NCI-H2029 treated with DMSO at 0.1 percent for 48 hours (cell line): ENCODE data around the gene SPRR2A.
"Not testable (repeated sequence)": the region's sequence is repeated elsewhere in the genome, so short reads cannot be mapped to it uniquely, and the experiment has no call there.

Experiments
- DNase-seq: peaks from one replicate; lab custom pipeline; 2025; lab: John Stamatoyannopoulos, UW

SPRR2A gene

DNA sequence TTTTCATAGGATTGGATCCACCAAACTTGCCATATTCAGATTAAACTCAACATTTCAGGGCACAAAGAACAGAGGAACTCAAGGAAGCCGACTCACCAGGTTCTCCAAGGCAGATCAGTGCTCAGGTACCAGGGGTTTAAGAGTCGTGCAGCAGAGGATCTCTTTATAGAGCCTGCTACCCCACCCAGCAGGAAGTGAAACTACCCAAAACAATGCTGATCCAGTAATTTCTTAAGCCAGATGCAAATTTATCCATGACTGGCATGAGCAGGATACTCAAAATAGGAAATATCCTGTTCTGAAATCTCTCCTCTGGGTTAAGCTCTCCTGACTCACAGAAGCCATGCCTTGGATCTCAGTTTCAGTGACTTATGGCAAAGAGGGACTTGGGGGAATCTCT lies at the start of gene SPRR2A:
SPRR2A (minus strand) TSS at position 138 of the 400 bp plus-strand sequence. CDS start 777 bp downstream, outside the sequence.
- DNase-seq = no peak

DNA sequence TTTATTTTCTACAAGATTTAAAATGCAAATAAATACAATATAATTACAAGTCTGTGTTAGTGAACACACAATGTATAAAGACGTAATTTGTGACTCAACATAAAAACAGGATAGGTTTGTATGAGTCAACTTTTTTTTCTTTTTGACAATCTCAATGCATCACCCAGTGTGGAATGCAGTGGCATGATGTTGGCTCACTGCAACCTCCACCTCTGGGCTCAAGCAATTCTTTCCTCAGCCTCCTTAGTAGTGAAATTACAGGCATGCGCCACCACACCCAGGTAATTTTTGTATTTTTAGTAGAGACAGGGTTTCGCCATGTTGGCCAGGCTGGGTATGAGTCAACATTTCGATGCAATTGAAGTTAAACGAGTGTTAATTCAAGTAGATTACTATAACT lies 42.9 kb upstream of the SPRR2A start:
- DNase-seq = no peak

DNA sequence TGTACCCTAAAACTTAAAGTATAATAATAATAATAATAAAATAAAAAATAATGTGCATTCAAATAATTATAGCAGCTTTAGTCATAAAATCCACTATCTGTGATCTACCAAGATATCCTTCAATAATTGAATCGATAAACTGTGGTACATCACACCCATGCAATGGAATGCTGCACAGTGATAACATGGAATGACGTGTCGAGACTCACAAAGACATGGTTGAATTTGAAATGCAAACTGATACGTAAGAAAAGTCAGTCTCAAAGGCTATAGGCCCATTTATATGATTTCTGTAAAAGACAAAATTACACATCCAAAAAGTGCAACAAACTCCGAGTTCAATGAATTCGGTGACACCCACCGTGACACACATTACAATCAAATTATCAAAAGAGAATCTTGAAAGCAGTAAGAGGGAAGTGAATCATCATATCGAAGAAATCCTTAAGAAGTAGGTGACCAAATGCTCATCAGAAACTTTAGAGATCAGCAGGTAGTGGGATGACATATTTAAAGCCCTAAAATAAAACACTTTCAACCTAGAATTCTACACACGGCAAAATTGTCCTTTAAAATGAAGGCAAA lies 42.2 kb upstream of the SPRR2A start:
- DNase-seq = no peak

DNA sequence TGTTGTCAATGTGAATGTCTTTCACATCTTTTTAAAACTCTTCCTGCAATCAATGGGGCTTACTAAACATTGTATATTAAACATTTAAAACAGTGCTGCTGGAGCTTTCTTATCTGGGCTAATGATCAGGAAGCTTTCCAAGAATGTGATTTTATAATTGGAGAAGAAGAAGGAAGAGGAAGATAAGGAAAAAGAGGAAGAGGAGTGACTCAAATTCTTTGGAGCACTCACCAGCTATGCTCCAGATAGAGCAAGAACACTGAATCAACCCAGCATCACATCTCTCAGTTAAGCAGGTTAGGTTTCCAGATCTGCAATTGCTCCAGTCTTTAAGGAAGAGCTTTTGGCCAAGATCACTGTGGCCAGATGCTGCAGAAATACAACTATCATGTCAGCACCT lies 38.5 kb upstream of the SPRR2A start:
- no peak for DNase-seq

DNA sequence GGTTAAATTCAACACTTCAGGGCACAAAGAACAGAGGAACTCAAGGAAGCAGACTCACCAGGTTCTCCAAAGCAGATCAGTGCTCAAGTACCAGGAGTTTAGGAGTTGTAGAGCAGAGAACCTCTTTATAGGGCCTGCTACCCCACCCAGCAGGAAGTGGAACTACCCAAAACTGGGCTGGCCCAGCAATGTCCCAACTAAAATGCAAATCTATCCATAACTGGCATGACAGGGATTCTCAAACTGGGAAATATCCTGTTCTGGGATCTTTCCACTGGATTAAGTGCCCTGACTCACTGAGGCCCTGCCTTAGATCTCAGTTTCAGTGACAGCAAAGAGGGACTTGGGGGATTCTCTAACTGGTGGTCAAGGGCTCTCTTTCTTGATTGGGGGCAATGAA lies 37.1 kb upstream of the SPRR2A start, which contains the start of gene SPRR2E:
SPRR2E (minus strand) TSS at position 101 of the 400 bp plus-strand sequence. CDS start 775 bp downstream, outside the sequence.
- DNase-seq = no peak

DNA sequence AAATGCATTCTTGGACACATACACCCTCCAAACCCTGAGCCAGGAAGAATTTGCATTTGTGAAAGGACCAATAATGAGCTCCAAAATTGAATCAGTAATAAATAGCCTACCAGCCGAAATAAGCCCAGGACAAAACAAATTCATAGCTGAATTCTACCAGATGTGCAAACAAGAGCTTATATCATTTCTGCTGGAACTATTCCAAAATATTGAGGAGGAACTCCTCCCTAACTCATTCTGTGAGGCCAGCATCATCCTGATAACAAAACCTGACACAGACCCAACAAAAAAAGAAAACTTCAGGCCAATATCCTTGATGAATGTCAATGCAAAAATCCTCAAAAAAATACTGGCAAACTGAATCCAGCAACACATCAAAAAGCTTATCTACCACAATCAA lies 30.3 kb upstream of the SPRR2A start:
- DNase-seq = no peak

DNA sequence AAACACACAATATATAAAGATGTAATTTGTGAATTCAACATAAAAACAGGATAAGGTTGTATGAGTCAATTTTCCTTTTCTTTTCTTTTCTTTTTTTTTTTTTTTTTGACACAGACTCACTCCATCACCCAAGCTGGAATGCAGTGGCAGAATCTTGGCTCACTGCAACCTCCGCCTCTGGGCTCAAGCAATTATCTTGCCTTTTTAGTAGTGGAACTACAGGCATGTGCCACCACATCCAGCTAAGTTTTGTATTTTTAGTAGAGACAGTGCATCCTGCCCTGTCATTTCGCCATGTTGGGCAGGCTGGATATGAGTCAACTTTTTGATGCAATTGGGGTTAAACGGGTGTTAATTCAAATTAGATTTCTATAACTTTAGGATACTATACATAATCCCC lies 24.4 kb upstream of the SPRR2A start:
- no peak for DNase-seq

DNA sequence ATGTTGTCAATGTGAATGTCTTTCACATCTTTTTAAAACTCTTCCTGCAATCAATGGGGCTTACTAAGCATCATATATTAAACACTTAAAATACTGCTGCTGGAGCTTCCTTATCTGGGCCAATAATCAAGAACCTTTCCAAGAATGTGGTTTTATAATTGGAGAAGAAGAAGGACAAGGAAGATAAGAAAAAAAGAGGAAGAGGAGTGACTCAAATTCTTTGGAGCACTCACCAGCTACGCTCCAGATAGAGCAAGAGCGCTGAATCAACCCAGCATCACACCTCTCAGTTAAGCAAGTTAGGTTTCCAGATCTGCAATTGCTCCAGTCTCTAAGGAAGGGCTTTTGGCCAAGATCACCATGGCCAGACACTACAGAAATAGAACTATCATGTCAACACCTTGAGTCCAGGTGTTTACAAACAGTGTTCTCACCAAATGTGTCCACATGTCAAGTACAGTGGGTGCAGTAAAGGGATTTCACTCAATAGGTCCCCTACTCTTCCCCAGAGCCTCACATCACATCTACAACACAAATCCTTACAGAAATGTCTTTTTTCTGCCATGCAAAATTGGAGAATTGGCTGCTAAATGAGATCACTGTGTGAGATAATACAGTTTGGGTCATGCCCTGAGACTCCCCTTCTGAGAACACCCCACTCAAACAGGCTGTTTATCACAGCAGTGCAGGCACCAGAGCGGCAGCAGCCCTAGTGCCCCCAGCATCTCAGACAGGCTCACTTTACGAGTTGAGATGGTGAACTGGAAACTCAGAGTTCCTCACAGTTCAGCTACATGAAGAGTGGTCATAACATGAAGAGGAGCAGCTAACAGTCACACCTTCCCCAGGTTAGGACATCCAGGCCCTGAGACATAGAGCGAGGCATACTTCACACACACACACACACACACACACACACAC lies 15.8 kb upstream of the SPRR2A start:
- no peak for DNase-seq

DNA sequence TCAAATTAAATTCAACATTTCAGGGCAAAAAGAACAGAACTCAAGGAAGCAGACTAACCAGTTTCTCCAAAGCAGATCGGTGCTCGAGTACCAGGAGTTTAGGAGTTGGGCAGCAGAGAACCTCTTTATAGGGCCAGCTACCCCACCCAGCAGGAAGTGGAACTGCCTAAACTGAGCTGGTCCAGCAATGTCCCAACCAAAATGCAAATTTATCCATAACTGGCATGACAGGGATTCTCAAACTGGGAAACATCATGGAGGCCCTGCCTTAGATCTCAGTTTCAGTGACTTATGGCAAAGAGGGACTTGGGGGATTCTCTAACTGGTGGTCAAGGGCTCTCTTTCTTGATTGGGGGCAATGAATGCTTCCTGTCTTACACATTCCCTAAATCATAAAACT lies 14.2 kb upstream of the SPRR2A start, which contains the start of gene SPRR2B:
SPRR2B (minus strand) TSS at position 101 of the 400 bp plus-strand sequence. CDS start 772 bp downstream, outside the sequence.
- DNase-seq = no peak

DNA sequence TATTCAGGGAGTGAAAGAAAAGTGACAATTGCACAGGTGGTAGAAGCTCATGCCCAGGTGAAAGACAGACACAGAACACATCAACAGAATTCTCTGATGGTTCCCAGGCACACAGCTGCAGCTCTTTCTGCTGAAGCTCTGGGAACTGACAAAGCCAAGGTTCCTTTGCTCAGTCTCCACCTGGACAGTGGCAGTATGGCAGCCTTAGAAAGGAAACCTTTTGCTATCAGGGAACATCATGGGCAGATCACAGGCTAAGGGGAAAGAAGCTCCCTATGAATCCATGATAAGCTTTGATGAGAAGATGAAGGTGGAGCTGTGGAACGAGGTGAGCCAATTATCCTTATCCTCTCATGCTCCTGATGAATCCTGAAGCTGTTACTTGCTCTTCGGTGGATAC lies 12.9 kb upstream of the SPRR2A start:
- DNase-seq = no peak

DNA sequence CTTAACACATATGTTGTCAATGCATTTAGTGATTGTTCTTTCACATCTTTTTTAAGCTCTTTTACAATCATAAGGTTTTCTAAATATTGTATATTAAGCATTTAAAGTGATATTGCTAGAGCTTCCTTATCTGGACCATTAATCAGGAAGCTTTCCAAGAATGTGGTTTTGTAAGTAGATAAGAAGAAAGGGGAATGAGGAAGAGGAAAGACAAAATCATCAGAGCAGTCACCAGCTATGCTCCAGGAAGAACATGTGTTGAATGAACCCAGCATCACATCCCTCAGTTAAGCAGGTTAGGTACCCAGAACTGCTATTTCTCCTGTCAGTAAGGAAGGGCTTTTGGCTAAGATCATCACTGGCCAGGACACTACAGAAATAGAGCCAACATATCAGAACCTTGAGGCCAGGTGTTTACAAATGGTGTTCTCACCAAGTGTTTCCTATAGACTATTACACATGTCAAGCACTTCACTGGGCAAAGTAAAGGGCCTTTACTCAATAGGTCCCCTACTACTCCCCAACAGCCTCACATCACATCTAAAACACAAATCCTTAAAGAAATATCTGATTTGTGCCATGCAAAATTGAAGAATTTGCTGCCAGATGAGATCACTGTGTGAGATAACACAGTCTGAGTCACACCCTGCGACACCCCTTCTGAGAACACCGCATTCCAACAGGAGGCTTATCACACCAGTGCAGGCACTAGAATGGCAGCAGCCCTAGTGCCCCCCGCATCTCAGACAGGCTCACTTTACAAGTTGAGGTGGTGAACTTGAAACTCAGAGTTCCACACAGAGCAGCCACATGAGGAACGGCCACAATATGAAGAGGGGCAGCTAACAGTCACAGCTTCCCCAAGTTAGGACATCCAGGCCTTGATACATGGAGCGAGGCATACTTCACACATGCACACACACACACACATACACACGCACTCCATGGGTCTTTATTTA lies 1.8 kb upstream of the SPRR2A start:
- no peak for DNase-seq

DNA sequence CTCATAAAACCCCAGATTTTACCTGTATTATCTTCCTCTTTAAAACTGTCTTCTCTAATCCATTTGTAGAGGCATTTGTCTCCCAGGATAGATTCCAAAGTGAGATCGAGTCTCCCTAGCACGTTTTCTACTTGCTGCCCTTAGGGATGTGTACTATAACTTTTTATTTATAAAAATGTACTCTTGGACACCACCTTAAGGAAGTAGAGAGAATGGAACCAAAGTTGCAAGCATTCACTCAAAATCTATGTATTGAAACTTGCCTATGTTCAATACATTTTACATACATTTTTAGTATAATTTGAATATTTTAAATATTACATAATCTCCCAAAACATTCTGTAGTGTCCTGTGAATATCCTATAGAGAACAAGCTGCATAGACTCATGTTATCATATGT lies 842 bp upstream of the SPRR2A start:
- no peak for DNase-seq

DNA sequence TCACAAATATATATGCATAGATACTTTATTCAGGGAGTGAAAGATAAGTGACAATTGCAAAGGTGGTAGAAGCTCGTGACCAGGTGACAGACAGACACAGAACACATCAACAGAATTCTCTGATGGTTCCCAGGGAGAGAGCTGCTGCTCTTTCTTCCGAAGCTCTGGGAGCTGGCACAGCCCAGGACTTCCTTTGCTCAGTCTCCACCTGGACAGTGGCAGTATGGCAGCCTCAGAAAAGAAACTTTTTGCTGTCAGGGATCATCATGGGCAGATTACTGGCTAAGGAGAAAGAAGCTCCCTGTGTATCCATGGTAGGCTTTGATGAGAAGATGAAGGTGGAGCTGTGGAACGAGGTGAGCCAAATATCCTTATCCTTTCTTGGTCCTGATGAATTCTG lies 1.2 kb downstream of the SPRR2A start:
- DNase-seq = not testable (repeated sequence)

DNA sequence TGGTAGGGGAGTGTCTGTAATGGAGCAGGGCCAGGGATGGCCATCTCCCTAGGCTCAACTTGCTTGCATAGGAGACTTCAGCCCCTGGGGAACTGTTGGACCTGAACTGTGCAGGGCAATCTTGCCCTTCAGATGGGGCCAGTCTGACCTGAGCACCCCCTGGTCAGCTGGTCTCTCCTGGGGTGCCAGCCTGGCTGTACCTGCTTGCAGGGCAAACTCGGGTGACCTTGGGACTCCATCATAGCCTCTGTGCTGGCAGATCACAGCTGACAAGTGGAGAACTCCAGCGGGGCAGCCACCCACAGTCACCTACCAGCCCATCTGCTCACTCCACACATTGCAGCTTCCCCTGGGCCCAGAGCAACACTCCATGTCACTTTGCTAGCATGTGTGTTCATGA lies 8.1 kb downstream of the SPRR2A start:
- no peak for DNase-seq

DNA sequence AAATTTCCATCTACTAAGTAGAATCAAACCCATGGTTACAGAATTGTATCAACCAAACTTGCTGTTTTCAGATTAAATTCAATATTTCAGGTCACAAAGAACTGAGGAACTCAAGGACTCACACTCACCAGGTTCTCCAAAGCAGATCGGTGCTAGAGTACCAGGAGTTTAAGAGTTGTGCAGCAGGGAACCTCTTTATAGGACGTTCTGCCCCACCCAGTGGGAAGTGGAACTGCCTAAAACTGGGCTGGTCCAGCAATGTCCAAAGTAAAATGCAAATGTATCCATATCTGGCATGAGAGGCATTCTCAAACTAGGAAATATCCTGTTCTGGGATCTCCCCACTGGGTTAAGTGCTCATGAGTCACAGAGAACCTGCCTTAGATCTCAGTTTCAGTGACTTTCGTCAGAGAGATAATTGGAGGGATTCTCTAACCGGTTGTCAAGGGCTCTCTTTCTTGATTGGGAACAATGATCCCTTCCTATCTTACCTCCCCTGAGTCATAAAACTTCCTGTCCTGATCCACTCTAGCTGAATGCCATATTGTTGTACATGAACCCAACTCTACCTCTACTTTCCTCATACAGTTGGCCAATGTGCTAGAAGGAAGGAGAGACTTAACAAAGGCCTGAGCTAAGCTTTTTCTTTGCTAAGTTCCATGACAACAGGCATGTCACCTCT lies 16.2 kb downstream of the SPRR2A start, which contains the start of gene SPRR2D:
SPRR2D (minus strand) TSS at position 171 of the 682 bp plus-strand sequence. CDS start 774 bp downstream, outside the sequence.
- DNase-seq = no peak

DNA sequence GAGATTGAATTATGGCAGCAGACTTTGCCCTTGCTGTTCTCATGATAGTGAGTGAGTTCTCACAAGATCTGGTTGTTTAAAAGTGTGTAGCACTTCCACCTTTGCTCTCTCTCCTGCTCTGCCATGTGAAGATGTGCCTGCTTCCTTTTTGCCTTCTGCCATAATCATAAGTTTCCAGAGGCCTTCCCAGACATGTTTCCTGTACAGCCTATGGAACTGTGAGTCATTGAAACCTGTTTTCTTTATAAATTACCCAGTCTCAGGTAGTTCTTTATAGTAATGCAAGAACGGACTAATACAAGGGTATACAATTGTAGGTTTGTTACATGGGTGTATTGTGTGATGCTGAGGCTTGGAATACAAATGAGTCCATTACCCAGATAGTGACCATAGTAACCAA lies 22.1 kb downstream of the SPRR2A start:
- DNase-seq = no peak

DNA sequence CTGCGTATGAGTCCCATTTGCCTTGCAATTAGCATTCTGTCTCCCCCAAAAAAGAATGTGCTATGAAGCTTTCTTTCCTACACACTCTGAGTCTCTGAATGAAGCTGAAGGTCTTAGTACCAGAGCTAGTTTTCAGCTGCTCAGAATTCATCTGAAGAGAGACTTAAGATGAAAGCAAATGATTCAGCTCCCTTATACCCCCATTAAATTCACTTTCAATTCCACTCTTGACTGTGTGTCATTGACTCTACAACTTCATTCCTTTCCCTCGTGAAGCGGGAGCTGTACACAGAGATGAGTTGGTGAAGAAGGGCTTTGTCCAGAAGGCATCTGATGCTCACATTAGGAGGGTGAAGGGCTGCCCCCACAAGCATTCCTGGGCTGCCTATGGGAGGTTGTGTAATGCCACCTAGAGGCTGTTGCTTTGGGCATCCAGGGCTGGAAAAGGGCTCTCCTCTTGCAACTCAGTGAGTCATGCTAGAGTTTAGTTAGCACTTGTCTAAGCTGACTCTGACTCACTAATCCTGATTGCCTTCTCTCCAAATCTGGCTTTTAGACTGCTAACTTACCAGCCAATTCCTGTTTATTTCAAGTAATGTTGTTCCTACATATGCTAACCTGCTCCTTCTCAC lies 24.5 kb downstream of the SPRR2A start:
- DNase-seq = no peak

DNA sequence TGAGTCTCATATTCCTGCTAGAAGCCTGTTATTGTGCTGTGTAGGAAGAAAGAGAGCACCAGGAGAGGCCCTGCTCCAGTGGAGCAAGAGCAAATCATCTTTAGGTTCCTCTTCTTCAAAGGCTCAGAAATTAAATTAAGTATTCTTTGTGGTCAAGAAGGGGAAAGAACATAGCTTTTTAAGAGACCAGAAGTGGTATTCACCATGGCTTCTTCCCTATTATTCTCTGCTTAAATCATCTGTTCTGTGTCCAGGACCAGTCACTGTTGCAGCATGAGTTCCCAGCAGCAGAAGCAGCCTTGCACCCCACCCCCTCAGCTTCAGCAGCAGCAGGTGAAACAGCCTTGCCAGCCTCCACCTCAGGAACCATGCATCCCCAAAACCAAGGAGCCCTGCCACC lies 25.2 kb downstream of the SPRR2A start:
- no peak for DNase-seq

DNA sequence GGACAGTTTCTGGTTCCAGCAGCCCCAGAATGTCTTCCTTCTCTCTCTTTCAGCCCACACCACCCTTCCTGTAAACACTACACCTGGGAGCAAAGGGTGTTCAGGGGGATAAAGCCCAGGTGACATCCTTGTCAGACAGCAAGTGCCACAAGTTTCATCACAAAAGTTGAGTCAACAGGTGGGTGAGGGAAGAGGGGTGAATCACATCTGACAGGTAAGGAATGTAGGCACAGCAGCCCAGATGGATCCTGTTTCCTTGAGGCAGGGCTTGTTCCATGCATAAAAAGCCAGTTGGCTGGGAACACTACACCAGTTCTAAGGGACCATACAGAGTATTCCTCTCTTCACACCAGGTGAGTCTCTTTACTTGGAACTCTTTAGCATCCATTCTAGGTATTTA lies 26.4 kb downstream of the SPRR2A start, which contains the start of gene SPRR1B:
SPRR1B (plus strand) TSS at position 309 of the 400 bp plus-strand sequence. CDS start 1,143 bp downstream, outside the sequence.
- DNase-seq = no peak

DNA sequence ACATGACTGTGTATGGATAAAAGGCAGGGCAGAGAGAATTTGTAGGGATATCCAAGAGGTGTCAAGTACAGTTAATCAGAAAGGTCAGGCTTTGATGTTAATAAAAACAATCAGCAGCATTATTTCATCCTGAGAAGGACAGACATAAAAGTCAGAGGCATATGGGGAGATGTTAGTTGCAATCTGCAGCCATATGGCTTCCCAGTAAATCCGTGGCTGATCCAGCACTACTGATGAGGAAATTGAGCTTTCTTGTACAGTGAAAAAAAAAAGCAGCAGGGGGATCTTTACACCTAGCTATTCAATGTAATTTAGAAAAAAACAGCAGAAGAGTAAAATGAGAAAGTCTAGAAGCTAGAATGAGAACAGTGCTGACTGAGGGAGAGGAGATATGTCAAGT lies 28.5 kb downstream of the SPRR2A start:
- no peak for DNase-seq

DNA sequence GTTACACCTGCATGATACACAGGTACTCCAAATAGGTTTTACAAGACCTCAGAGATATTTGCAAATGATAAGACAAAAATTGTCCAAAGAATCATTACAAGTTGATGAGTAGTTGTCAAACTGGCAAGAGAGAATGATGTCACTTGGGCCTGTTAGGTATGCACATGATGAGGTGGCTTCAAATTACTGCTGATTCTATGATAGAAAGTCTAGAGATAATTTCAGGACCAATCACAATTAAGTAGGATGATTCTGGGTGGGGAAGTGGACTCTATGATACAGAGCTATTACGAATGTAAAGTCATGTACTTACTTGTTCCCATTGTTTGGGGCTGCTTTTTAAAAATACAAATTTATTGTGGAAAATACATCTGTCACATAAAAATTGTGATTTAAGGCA lies 31.5 kb downstream of the SPRR2A start:
- DNase-seq = no peak
